D721Med (cell line): Measurements from ENCODE around the gene LRMDA.

Experiments
- DNase-seq: peaks from one replicate; pipeline ENCODE4 v3.0.0; 2011; ENCODE audit warnings: low spot score; ENCODE audit not compliant: insufficient read length
- FAIRE-seq: peaks from 2 replicates; lab custom pipeline; 2011; peaks lifted over from hg19 to GRCh38; lab: Jason Lieb, UNC
- CTCF ChIP-seq: IDR thresholded peaks from 2 replicates; pipeline ENCODE4 v1.5.1; 2012; ENCODE audit warnings: mild to moderate bottlenecking, control low read depth; ENCODE audit not compliant: insufficient read depth; ENCODE audit errors: missing control alignments

Gene LRMDA

GRCh38 chr10:75487087-75487754, 55.8 kb downstream of the LRMDA start:
- FAIRE-seq, result no peak
- TF ChIP-seq CTCF, result no peak
- no peak for DNase-seq

- DNase-seq (no peak), FAIRE-seq (no peak)
- TF ChIP-seq CTCF, result no peak
These were observed 56.3 kb downstream of the LRMDA start for GRCh38 chr10:75487755-75488125.

GRCh38 chr10:75492173-75492925, 60.9 kb downstream of the LRMDA start:
- FAIRE-seq (no peak), DNase-seq (no peak)
- TF ChIP-seq CTCF, result no peak

- FAIRE-seq (no peak), DNase-seq (no peak)
- TF ChIP-seq CTCF, result no peak
These were observed 62.0 kb downstream of the LRMDA start for GRCh38 chr10:75493464-75493863.

GRCh38 chr10:75495434-75496190, 64.2 kb downstream of the LRMDA start:
- no peak for TF ChIP-seq CTCF
- FAIRE-seq, result no peak
- DNase-seq, result no peak

- no peak for TF ChIP-seq CTCF
- FAIRE-seq (no peak), DNase-seq (no peak)
These were observed 64.8 kb downstream of the LRMDA start for GRCh38 chr10:75496191-75496567.
